Spinal cord (tissue), 10 donors: ENCODE results near the gene MRPS5. TPM values are rescaled to one million over a fixed set of nuclear protein-coding genes. Genes with fewer than 3 reads are reported as not detected.

Experiments
- DNase-seq, 6 donors: peaks; one replicate each; pipeline versions ENCODE4 v3.0.0 to v3.0.0-alpha.2; 2013 to 2015; ENCODE audit warnings: low spot score in 6 of 6, low read depth in 4 of 6
- H3K27ac ChIP-seq: one replicate; pipeline ENCODE4 v1.5.1; 2013; ENCODE audit warnings: low read depth, low read length, control low read depth
- H3K27me3 ChIP-seq: one replicate; pipeline ENCODE4 v1.6.1; 2013; ENCODE audit warnings: low read length; ENCODE audit not compliant: control insufficient read depth, insufficient read depth
- H3K36me3 ChIP-seq: one replicate; pipeline ENCODE4 v1.6.1; 2013; ENCODE audit warnings: low read length; ENCODE audit not compliant: control insufficient read depth, insufficient read depth
- H3K4me1 ChIP-seq: one replicate; pipeline ENCODE4 v1.6.1; 2013; ENCODE audit warnings: low read length; ENCODE audit not compliant: control insufficient read depth, insufficient read depth
- H3K4me3 ChIP-seq: one replicate; pipeline ENCODE4 v1.5.1; 2013; ENCODE audit warnings: low read depth, low read length, control low read depth
- H3K9me3 ChIP-seq: one replicate; pipeline ENCODE4 v1.6.1; 2013; ENCODE audit warnings: low read length; ENCODE audit not compliant: control insufficient read depth, insufficient read depth
- WGBS: methylation state at CpG from one replicate; pipeline ENCODE4 v1.1.5; 2013; ENCODE audit warnings: missing lambda C conversion rate; ENCODE audit not compliant: insufficient coverage; 5-methylcytosine and 5-hydroxymethylcytosine counted together
- polyA plus RNA-seq, 2 donors: library from polyadenylated mRNA; unstranded; fragments of 120-200 nt; gene quantifications; one replicate each; pipeline ENCODE4 v1.2.1, GENCODE V29; 2013; ENCODE audit not compliant: insufficient read length in 2 of 2
- total RNA-seq, 2 donors: library from RNA; depleted of rRNA in 1 of 2; stranded (reverse); fragments of 120-200 nt in 1 of 2; fragments of >200 nt in 1 of 2; gene quantifications; one replicate each; pipeline versions ENCODE4 v1.2.3 to v1.2.4, GENCODE V29; 2013 to 2014
- donor health status: healthy.

MRPS5 gene
- total and polyA plus RNA-seq, 4 donors = 53.0 to 86.6 (median 62.9) TPM

DNA sequence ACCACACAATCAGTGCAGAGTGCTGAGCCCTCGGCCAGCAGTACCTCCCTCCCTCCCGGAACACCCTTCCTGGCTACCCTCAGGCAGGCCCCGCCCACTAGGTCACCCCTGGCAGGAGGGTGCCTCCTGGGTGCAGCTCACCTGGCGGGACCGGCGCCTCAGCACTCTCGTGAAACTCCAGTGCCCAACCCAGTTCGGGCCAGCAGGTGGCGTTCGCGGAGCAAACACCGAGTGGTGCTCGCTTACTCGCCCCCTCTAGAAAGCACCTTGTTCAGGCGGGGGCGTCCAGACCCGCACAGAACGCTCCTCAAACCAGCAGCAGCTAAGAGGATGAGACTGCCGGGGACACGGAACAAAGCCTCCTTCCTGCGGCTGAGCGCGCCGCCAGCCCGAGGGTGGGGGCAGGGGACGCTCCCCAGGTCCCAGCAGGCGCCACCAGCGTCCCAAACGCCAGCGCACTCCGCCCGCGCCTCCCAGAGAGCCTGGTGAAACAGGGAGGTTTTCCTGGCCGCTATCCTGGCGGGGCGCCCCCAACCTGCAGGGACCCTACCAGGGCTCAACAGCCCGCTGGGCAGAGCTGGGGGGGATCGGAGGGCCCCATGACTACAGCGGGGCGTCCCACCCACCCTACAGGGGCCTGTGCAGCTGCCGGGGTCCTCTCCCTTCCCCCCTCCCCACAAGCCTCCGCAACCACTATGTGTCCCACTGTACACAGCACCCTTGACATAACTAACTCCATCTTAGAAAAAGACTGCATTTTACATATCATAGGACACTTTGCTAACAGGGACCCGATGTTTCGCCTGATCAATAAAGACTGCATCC is 44.7 kb downstream of the MRPS5 start:
- peak in 5 of 6 donors; percentile 31 to 86 (median 41) for DNase-seq
- 6% methylated on average over 42 of the region's 44 CpGs for WGBS
- Histone ChIP-seq H3K27me3 (peaks cover 11% of the 10 kb centered on the region), H3K36me3 (no peaks in the 10 kb centered on the region), H3K4me1 (peaks cover 17% of the 10 kb centered on the region), H3K9me3 (no peaks in the 10 kb centered on the region), H3K4me3 (peak overlapping the region; percentile 39), H3K27ac (no peak overlapping the region)

DNA sequence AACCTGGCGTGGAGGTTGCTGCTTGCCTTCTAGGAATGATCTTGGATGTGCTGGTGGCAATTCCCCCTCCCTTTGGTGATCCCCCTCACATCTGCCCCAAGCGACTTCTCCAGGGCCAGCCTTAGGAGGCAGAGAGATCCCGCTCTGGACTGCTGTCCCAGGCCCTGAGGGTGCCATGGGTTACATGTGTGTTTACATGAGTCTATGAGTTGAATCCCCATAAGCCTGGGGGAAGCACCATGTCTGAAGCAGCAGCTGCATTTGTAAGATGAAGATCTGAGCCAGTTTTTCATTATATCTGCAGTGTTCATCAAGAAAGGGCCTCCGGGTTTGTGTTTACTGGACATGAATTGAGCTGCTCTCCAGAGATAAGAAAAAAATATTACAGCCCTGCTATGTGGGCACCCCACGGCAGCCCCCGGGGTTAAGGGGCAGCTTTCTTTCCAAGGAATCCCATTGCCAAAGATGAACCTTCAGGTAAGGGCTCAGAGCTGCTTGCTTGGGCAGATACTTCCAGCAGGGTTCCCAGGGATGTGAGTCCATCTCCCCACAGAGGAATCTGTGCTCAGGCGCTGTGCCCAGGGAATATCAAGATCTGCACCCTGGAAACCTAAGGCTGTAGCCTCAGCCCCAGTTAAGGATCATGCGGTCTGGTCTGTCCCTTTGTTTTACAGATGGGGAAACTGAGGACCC is 46.0 kb downstream of the MRPS5 start:
- Histone ChIP-seq H3K36me3 (no peaks in the 10 kb centered on the region), H3K4me3 (no peak overlapping the region), H3K9me3 (no peaks in the 10 kb centered on the region), H3K27ac (no peak overlapping the region), H3K4me1 (peaks cover 17% of the 10 kb centered on the region), H3K27me3 (peaks cover 11% of the 10 kb centered on the region)
- 91% methylated on average over 5 of the region's 8 CpGs for WGBS
- DNase-seq = no peak

GRCh38 chr2:95074663-95075439 is 46.8 kb downstream of the MRPS5 start:
- no peak overlapping the region for H3K27ac ChIP-seq
- WGBS = 78% methylated on average over 14 of the region's 15 CpGs
- peaks cover 11% of the 10 kb centered on the region for H3K27me3 ChIP-seq

DNA sequence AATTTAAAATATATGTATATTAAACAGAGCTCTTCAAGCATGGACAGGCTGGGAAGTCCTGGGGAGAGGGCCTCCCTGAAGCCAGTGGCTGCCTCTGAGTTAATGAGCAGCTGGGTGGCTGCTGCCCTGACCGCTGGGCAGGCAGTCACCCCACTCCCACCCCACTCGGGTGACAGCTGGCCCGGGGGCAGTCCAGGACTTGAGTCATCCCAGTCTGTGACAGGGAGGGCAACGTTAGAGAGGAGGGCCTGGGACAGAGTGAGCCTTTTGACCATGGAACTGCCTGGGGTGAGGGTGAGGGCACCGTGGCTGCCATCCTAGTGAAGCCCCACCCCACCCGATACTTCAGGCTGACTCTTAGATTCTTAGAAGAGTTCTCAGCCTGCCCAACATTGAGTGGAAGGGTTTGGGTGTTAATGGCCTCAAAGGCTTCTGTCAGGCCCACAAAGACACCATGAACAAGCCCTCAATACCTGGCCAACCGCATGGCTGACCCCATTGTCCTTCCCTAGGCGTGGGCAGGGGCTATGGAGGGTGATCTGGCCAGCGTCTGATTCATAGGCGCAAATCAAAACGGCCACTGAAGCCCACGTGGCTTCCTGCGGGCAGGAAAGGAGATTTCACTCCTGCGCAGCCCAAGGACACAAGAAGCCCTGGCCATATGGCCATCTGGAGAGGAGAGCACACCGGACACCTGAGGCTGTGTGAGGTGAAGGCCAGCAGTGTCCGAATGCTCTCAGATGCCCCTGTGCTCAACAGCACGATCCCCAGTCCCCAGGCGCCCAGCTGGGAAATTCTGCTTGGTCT is 47.5 kb downstream of the MRPS5 start:
- Histone ChIP-seq H3K27ac (no peak overlapping the region), H3K4me3 (no peak overlapping the region), H3K36me3 (no peaks in the 10 kb centered on the region), H3K27me3 (peaks cover 11% of the 10 kb centered on the region), H3K4me1 (peaks cover 17% of the 10 kb centered on the region), H3K9me3 (no peaks in the 10 kb centered on the region)
- 87% methylated on average over 12 of the region's 18 CpGs for WGBS
- DNase-seq = no peak

More at GRCh38 chr2:95074663-95075439, 46.8 kb downstream of the MRPS5 start:
- H3K9me3 ChIP-seq = no peaks in the 10 kb centered on the region
- no peak for DNase-seq
- no peak overlapping the region for H3K4me3 ChIP-seq
- no peaks in the 10 kb centered on the region for H3K36me3 ChIP-seq
- peaks cover 17% of the 10 kb centered on the region for H3K4me1 ChIP-seq

GRCh38 chr2:95072424-95072823 is 49.2 kb downstream of the MRPS5 start:
- Histone ChIP-seq H3K36me3 (no peaks in the 10 kb centered on the region), H3K27ac (no peak overlapping the region), H3K4me1 (peaks cover 17% of the 10 kb centered on the region), H3K27me3 (peaks cover 9% of the 10 kb centered on the region), H3K9me3 (no peaks in the 10 kb centered on the region), H3K4me3 (no peak overlapping the region)
- no peak for DNase-seq
- 91% methylated on average over 4 of the region's 4 CpGs for WGBS

DNA sequence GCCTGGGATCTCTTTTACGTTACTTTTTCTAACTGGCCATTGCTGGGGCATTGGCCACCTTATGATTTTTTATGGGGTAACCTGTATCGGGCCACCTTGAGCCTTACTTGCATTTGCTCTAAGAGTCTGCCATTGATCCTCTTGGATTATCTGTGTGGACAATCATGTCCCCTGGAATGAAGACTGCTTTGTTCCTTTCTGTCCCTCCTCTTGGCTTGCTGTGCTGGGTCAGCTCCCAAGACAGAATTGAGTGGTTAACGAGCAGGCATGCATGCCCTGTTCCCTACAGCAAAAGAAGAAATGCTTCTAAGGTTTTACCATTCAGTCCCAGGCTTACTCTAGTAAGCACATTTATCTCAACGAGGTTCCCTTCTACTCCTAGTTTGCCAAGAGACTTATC is 49.8 kb downstream of the MRPS5 start:
- DNase-seq = no peak
- Histone ChIP-seq H3K27me3 (peaks cover 4% of the 10 kb centered on the region), H3K4me3 (no peak overlapping the region), H3K4me1 (peaks cover 12% of the 10 kb centered on the region), H3K27ac (no peak overlapping the region), H3K9me3 (no peaks in the 10 kb centered on the region), H3K36me3 (no peaks in the 10 kb centered on the region)
- WGBS = 96% methylated on average over 2 of the region's 4 CpGs

DNA sequence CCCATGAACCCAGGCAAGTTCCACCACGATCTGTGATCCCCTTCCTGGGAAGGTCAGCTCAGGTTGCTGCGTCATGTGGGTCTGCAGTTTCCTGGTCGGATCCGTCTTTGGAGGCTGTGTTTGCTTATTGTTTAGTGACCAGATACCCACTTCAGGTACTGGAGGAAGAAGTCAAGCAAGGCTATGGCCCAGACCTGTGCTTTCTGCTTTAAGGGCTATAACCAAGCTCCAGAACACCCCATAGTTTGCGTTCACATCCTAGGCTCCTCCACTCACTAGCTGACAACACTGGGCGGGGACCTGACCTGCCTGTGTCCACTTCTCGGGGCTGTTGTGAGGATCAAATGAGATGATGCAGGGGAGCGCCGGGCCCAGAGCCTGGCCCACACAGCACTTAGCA is 52.1 kb downstream of the MRPS5 start:
- no peak for DNase-seq
- 79% methylated on average over 4 of the region's 9 CpGs for WGBS
- Histone ChIP-seq H3K9me3 (no peaks in the 10 kb centered on the region), H3K4me3 (no peak overlapping the region), H3K4me1 (peaks cover 7% of the 10 kb centered on the region), H3K27me3 (no peaks in the 10 kb centered on the region), H3K27ac (no peak overlapping the region), H3K36me3 (no peaks in the 10 kb centered on the region)

GRCh38 chr2:95068256-95068655 is 53.4 kb downstream of the MRPS5 start:
- WGBS = no CpG with 5 or more reads among the region's 2 CpGs
- H3K27ac ChIP-seq = no peak overlapping the region
- H3K4me3 ChIP-seq = no peak overlapping the region
- no peaks in the 10 kb centered on the region for H3K27me3 ChIP-seq
- no peaks in the 10 kb centered on the region for H3K36me3 ChIP-seq
- DNase-seq = no peak
- peaks cover 5% of the 10 kb centered on the region for H3K4me1 ChIP-seq
- no peaks in the 10 kb centered on the region for H3K9me3 ChIP-seq
